8988T (cell line): ENCODE measurements around the gene BCL11B.
A peak's percentile ranks its signal among the peaks of the same experiment; 100 is the strongest.

ENCODE experiments used
- DNase-seq: peaks from one replicate; pipeline ENCODE4 v3.0.0; 2011

The BCL11B gene

GRCh38 chr14:99271951-99272631 lies at the start of gene BCL11B:
BCL11B (minus strand) TSS chr14:99272197; CDS start chr14:99271218, 979 bp downstream.
- DNase-seq: peak; percentile 89

- no peak for DNase-seq
Observed at GRCh38 chr14:99321236-99321925, 49.4 kb upstream of the BCL11B start.

- no peak for DNase-seq
Observed at GRCh38 chr14:99320621-99321235, 48.7 kb upstream of the BCL11B start.

DNA sequence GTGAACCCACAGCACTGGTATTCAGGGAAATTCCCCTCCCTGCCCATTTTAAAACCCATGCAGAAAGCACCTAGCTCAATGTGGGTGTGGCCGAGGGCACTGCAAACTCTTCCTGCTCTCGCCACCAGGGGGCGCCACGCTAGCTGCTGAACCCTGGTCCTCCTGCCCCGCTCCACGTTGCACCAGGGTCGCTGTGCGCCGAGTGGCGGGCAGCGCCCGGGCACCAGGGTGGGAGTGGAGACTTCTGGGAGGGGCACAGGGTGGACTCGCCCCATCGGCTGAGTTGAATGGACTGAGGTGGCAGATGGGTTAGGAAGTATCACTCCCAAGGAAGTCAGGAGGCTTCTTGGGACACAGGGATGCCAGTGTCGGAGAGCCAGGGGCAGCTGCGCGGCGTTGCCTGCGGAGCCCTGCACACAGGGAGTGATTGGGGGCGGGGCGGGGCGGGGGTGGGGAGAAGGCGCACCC lies 48.1 kb upstream of the BCL11B start:
- DNase-seq: peak; percentile 85

DNA sequence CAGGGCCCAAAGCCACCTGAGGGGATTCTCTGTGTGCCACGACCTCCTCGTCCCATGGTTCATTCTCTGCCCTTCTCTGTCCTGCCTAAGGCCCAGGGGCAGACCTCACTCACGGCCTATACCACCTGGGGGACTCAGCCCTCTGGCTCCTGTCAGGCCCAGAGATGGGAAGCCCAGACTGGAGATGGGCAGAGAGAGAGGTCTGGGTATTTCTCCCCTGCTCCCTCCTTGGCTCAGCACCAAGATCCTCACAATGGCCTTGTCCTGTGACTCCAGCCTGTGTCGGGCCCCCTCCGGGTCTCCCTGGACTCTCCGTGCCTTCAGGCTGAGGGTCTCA lies 46.9 kb upstream of the BCL11B start:
- no peak for DNase-seq

DNA sequence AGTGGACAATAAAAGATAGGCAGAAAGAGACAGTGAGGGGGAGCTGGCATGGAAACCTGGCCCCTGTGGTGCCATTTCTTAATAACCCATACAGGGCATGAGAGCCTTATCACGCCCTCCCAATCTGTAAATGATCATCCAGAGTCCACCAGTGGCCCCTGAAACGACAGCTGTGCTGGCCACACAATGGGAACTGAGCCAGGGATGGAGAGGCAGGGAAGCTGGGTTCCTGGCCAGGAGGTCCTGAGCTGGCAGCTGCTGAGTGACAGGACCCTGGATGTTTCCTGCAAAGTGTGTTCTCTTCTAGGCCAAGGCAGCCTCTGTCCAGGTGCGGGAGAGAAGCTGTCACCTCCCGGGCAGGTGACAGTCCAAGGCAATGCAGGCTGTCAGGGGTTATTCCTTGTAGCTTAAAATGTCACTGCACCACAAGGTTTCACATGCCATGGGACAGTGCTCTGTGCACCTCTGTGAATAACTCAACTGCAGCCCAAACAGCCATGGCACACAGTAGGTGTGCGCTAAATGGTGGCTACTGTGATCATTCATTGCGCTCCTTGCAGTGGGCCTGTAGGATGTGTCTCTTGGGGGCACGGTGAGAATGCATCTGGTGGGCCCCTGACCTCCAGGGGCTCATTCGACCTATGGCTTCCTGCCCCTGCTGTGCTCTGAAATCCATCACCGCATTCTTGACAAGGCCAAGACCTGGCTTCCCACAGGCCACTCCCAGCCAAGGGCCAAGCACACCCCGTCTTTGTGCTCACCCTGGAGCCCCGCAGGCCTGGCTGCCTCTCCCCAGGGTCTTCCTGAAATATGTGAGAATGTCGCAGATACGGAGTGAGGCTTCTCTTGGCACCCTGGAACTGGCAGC lies 46.3 kb upstream of the BCL11B start:
- no peak for DNase-seq

DNA sequence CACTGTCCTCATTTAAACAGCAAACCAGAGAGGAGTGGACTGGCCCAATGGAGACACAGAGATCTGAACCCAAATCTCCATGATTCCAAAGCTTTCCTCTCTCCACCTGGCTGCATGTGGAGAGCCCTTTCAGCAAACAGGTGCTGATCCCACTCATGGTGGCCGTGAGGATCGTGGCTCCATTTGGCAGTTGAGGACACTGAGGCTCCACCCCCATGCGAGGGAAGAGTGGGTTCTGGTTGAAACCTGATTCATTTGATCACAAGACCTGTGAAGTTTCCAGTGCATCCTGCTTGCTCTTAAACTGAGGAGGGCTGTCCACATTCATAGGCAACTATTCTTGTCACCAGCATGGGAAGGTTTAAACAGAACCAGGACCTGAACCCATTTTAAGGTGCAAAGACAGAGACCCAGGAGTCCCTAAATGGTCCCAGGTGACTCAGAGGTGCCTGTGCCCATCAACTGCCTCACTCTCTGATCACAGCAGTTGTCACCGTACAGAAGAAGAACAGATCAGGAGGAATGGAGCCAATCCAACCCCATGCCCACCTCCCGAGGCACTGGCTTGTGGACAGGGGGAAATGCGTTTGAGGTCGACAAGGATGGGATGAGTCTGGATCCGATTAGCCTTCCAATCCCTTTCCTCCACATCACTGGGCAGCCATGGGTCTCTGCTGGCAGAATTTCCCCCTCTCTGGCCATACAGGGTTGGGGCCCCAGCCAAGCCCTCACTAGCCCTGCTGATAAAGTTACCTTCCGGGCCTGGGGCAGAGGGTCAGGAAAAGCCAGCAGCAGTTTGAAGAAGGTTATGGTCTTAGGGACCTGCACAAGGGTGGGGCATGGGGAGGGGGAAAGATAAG lies 45.5 kb upstream of the BCL11B start:
- no peak for DNase-seq

GRCh38 chr14:99316281-99317163 lies 44.5 kb upstream of the BCL11B start:
- no peak for DNase-seq

DNA sequence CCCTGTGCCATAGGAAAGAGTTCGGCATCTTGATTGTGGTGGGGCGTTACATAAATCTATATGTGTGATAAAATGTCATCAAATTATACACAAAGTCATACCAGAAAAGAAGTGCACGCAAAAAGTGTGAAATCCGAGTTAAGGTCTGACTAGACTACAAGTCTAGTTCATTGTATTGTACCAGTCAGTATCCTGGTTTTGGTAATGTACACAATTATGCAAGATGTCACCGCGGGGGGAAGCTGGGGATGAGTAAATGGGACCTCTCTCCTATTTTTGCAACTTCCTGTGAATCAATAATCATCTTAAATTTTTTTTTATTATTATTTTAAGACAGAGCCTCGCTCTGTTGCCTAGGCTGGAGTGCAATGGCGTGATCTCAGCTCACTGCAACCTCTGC lies 43.2 kb upstream of the BCL11B start:
- no peak for DNase-seq

GRCh38 chr14:99314623-99315022 lies 42.6 kb upstream of the BCL11B start:
- DNase-seq: no peak

- DNase-seq: no peak
Observed at GRCh38 chr14:99313234-99313633, 41.2 kb upstream of the BCL11B start.

GRCh38 chr14:99312106-99312505 lies 40.1 kb upstream of the BCL11B start:
- no peak for DNase-seq

DNA sequence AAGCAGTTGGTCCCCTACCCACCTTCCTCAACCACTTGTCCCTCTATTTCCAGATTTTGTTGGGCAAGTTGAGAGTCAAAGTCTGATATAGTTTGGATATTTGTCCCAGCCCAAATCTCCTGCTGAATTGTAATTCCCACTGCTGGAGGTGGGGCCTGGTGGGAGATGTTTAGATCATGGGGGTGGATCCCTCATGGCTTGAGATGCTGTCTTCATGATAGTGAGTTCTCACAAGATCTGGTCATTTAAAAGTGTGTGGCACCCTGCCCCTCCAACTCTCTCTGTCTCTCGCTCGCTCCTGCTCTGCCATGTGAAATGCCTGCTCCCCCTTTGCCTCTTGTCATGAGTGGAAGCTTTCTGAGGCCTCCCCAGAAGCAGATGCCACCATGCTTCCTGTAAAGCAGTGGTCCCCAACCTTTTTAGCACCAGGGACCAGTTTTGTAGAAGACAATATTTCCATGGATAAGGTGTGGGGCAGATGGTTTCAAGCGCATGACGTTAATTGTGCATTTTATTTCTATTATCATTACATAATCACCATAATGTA lies 37.3 kb upstream of the BCL11B start:
- no peak for DNase-seq

GRCh38 chr14:99304208-99304607 lies 32.2 kb upstream of the BCL11B start:
- no peak for DNase-seq

DNA sequence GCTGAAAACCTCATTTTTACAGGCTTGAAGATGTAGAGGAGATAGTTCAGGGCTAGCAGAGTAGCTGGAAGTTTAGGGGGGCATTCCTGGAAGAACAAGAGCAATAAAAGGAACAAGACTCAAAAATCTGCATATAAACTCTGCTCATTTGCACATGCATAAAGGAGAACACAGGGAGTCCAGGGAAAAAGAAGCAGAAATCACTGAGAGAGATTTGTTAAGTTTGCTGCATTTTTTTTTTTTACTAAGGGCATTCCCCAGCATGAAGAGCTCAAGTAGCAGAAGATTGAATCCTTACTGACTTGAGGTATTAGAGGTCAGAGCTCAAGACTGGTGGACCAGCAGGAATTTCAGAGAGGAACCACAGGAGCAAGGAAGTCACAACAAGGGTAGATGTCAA lies 28.2 kb upstream of the BCL11B start:
- DNase-seq: no peak

DNA sequence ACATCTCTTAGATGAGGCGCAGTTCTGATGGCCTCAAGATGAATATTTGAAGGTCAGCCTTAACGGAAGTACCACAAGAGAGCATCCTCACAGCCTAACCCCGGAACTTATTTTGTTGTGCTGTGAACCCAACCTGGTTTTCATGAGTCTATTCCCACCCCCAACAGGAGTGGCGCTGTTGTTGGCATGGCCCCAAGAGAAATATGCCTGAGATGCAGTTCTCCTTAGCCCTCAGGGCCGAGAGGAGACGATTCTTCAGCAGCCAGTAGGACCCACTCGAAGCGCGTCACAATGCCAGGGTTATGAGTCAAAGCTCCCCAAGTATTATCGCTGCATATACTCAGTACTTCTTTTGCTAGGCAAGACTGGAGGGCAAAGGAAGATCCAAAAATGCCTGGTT lies 24.5 kb upstream of the BCL11B start:
- DNase-seq: no peak

DNA sequence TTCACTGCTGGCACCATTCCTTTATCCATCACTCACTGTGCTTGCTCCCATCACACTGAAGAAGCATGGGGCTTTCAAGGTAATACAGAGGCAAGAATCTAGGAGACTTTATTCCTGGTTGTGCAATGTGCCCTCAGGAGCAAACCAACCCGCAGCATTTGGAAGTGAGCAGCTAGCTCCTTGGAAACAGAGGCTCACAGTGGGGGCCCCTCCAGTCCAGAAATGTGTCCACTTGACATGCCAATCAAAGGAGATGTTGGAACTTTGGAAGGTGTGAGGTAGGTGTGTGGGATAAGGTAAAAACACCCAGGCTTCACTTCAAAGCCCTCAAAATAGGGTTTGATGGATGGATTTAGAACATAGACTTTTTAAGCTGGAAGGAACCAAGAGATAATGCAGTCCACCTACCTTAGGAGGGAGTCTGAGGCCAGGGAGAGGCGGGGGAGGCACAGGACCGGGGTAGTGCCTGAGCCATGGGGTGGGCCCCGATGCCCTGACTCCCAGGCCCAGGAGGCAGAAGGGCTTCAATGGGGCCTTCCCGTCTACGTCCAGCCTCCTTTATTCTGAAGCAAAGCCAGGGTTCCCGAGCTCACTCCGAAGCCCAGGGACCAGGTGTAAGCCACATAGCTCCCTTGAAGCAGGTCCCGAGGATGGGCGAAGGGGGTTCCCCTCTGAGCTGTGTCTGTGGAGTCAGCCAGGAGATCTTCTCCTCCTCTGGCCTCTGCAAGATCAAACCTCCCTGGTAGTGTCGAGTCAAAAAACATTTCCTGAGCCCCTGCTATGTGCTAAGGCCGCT lies 17.6 kb upstream of the BCL11B start:
- DNase-seq: no peak

GRCh38 chr14:99288948-99289347 lies 17.0 kb upstream of the BCL11B start:
- DNase-seq: no peak

DNA sequence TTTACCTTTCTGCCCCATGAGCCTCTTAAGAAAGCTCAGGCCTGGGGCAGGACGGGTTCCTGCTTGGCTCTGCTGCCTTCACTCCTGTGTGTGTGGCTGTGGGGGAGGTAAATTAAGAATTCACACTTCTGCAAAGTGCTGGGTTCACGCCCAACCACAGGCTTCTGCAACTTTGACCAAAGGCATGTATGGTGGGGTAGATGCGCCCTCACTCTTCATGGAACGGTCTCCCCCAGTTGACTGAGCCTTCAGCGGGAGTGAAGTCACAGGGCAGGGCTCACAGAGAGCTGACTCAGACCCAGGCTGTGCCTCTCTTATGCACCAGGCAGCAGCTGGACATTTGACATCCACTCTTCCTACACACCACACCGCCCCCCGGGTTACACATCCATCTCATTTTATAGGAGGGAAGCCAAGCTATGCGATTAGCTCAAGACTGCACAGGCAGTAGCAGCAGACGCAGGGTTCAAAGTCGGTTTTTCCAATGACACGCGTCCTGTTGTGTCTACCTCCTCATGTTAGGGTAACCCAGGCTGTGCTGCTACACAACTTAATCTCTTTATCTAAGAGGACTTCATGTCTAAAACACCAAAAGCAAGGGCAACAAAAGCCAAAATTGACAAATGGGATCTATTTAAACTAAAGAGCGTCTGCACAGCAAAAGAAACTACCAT lies 15.4 kb upstream of the BCL11B start:
- no peak for DNase-seq
